ENCODE results near the gene TOP3B. TPM values are rescaled to one million over a fixed set of nuclear protein-coding genes. Genes with fewer than 3 reads are reported as not detected.

Gene TOP3B
- total RNA-seq, 1 donor from 2014 or later: 31.0 TPM

DNA sequence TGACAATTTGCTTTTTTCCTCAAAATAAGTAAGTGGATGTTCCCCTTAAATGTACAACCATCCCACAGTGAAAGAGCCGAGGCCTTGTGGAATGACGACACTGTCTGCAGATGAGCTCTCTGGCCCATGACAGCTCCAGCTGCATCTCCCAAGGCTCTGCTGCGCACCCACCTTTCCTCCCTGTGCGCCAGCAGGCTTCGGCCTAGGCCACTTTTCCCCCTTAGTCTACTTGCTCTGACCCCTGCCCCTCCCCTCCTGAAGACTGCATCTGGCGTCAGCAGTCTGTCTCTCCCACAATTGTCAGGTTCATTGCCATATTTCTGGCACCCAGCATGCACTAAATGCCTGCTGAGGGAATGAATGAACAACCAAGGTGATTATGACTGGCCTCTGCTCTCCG lies 2.0 kb downstream of the TOP3B start:
- DNase-seq (ENCODE audit: low read depth): no peak

DNA sequence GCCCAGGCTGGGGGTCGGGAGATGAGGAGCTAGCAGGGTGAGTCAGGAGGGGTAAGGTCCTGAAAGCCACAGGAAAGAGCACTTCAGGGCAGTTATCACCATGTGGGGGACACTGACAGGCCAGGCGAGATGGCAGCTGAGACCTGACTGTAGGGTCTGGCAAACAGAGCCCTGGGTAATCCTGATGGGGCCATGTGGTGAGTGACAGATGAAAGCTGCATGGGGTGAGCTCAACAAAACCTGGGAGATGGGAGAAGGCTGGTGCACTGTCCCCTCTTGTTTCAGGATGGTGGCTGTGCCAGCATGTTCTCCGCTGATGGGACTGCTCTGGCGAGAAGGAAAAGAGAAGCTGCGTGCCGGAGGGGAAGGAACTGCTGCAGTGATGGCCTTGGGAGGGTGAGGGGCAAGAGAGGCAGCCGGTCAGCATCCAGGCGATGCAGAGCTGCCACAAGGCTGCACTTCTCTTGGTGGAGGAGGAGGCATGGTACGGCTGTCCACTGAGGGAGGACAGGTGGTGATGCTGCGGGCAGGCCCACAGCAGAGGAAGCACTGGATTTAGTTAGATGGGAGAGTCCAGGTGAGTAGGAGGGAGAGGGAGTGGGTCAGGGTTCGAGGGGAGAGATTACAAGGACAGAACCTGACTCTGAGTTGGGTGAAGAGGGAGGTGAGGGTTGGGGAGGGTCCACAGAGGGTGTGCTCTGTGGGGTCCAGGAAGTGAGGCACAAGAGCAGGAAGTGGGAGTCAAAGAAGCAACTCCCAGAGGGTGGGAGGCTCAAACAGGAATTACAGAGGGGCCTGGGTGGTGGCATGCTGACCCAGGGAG lies 3.8 kb downstream of the TOP3B start:
- peak; percentile 14 for DNase-seq (ENCODE audit: low read depth)

DNA sequence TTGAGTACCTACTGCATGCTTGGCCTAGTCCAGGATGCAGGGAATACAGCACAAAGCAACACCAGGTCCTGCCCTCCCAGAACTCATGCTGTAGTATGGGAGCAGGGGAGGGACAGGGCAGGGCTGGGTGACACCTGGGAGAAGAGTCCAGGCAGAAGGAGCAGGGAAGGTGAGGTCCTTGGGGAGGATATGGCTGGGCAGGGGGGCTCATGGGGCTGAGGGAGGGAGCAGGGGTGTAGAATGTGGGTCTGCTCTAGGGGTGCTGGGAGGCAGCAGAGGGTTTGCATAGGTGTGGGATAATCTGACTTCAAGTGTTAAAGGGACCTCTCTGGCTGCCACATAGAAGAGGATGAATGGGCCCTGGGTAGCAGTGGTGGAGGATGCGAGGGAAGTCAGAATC lies 4.8 kb downstream of the TOP3B start:
- DNase-seq (ENCODE audit: low read depth): no peak

DNA sequence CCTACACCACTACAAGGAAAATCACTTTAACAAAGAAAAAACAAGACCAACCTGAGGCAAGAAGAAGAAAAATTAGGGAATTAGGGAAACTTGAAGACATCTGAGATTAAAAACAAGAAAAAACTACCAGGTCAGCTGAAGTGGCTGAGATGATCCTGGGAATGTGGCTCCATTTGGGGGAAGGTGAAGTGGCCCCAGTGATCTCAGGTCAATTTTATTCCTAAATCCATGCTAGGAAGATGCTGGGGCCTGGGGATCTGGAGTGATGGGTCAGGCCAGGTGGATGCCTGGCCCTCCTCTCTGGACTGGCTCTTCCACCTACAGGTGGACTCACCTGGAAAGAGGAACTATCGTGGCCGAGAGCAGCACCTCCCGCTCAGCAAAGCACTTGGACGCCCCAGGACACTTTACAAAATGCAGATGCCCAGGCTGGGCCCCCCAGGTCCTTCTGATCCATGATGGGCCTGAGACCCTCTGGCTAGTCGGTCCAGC lies 6.7 kb downstream of the TOP3B start:
- DNase-seq (ENCODE audit: low read depth): no peak

DNA sequence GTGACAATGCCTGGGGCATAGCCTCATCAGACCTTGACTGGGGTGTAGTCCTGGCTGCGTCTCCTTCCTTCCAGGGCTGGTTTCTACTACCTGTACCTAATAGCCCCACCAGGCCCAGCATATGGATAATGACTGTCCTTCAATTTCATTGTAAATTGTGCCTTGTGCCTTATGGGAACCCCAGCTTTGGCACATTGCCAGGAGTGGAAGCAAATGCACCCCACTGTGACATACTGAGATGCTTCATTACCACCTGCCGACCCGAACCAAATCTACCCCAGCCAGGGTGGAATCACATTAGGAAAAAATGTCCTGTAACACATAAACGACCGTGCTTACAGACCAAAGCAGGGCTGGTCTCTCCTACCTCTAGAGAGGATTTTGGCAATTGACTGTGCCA lies 7.3 kb downstream of the TOP3B start:
- no peak for DNase-seq (ENCODE audit: low read depth)

DNA sequence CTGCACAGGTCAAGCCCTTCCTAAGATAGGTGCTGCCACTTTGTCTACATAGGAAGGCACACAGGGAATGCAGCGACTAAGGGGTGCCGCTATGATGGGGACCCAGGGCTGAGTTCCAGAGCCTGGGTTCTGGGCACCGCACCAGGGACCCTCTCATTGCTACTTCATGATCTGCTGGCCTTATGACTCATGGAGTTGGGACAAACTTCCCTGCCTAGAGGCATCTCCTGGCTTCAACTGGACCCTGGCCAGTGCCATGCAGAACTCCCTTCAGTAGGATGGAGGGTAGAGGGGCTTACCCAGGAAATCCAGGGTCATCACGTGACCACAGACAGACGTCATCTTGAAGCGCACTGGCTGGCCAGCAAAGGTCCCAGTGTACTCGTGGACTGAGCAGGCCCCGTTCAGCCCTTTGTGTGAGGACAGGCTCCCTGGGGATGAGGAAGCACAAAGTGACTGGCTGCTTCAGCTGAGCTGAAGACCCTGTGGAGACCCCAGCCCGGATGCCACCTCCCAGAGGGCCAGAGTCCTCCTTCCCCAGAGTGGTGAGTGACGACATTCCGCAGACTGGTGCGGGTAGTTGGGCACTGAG lies 8.4 kb downstream of the TOP3B start:
- no peak for DNase-seq (ENCODE audit: low read depth)

DNA sequence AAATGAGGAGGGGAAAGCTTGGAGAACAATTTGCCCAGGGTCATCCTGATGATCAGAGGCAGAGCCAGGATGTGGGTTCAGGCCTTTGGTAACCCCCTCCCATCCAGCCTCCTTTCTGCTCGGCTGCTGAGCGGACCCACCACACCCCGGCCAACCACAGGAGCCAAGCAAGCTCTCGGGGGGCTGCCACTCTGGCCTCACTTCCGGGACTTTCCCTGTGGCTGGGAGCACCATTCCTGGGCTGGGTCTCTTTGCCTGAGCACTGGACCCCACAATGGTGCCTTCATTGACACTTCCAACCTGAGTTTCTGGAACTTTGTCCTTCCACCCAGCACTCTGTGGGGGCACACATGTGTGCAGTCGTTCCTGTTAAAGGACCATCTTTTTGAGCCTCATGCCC lies 9.8 kb downstream of the TOP3B start:
- no peak for DNase-seq (ENCODE audit: low read depth)

DNA sequence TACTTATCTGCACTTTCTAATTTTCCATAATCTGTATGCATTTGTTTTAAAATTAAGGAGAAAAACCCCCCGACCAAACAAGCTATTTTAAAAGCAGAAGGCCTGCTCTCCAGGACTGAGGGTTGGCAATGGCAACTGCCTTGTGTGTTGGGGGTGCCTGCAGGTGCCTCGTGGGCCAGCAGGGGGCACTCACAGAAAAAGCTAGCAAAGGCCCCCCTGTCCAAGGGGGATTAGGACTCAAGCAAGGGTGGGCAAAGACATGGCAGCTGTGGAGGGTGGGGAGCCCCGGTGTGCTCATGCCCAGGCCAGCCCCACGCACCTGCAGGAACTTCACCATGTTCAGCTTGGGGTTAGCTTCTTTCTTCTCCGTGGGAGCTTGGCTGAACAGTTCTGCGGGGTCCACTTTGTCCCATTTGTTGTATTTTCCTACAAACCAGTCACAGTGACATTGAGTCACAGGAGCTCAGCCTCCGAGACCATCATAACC lies 10.3 kb downstream of the TOP3B start:
- DNase-seq (ENCODE audit: low read depth): peak; percentile 40

DNA sequence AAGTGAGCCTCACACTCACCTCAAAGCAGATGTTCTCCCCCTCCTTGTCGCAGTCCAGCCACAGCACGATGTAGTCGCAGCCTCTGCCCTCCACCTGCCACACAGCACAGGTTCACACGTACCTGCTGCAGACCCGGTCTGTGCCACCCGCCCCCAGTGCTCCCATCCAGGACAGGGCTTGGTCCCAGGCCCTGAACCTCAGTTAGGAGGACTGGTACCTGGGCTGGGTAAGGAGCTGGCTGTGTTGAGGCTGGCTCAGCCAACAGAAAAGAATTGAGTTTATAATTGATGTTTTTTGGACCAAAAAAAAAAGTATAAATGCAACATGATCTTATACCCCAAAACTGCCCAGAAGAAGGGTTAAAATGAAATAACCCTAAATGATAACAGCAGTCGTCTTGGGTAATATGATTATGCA lies 10.7 kb downstream of the TOP3B start:
- DNase-seq (ENCODE audit: low read depth): no peak

DNA sequence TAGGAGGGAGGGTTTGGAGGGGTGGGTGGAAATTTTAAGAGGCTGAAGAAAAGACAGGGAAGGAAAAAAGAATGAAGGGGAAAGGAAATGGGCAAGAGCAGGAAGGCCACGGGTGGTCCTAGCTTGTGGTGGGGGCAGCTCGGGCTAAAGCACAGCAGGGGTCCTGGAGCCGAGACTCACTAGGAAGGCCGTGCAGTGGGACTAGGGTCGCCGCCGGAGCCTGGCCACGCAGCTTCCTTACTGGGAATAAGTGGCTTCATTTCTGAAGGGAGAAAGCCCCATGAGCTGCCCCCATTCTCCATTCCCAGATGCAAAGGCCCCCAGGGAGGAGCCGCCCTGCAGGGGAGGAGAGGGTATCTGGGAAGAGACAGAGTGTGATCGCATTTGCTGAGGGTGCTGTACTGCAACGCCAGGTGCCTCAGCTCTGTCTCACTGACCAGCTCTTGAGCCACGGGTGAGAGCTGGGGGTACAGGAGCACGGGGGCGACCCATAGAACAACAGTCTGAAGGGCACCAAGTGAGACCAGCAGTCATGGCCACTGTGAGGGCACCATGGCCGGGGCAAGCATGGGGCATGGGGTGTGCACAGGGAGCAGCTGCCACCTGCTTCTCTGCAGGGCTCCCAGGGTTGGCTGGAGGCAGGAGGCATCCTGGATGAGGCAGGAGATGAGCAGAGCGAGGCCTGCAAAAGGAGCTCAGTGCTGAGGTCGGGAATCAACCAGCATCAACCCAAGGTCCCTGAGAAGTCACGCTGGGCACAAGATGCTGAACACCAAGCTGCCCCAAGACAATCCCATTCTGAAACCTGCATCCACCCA lies 11.6 kb downstream of the TOP3B start:
- DNase-seq (ENCODE audit: low read depth): no peak

DNA sequence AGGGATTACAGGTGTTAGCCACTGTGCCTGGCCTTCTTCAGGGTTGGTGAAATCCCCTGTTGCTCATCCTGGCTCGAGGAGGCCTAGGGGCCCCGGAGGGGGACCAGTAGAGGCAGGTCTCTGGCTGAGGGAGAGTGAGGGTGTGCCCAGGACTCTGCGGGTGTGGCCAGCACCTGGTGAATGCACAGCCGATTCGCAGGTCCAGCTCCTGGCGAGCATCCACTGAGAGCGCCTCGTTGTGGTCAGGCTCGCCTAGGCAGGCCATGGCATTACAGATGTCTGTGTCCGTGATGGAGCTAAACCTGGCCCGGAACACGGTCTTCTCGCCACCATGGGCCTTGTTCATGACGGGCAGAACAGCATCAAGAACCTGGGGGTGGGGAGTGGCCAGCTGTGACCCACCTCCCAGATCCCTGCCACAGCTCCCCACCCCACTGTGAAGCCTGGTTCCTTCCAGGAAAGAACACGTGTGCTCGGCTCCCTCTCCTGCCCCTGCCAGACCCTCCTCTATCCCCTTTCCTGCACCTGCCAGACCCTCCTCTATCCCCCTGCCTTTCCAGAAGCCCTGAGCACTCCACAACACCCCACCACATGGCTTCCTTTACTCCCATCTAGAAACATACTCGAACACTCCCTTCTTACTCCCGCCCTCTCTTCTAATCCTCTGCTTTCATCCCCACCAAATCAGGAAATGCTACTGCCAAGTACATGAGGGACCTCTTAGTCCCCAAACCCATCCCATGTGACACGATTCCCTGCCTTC lies 12.4 kb downstream of the TOP3B start:
- DNase-seq (ENCODE audit: low read depth): no peak

DNA sequence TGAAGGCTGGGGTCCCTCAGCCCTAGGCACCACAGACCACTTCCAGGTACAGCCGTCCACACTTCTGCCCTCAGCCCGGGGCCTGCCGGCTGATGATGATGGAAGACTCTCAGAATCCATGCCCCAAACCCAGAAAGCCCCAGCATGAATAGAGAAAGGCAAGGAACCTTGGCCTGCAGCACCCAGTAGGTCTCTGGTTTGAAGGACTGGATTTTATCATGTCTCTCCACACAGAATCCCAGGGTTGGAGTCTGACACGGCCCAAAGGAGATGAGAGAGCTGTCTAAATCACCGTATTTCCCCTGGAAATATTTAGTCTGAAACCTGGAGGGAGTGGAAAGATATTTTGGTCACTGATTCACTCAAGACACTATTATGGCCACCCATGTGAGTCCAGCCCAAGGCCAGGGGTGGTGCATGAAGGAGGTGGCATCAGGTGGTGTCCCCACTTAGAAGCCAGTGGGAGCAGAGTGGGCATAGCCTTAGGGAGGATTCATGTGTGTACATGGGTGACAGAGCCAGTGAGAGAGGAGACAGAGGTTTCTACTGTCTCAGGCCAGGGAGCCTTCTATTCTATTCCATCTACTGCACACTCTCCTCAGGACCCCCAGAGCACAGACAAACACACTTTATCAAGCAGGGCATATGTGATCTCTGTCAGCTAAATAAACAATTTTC lies 14.0 kb downstream of the TOP3B start:
- peak; percentile 11 for DNase-seq (ENCODE audit: low read depth)

DNA sequence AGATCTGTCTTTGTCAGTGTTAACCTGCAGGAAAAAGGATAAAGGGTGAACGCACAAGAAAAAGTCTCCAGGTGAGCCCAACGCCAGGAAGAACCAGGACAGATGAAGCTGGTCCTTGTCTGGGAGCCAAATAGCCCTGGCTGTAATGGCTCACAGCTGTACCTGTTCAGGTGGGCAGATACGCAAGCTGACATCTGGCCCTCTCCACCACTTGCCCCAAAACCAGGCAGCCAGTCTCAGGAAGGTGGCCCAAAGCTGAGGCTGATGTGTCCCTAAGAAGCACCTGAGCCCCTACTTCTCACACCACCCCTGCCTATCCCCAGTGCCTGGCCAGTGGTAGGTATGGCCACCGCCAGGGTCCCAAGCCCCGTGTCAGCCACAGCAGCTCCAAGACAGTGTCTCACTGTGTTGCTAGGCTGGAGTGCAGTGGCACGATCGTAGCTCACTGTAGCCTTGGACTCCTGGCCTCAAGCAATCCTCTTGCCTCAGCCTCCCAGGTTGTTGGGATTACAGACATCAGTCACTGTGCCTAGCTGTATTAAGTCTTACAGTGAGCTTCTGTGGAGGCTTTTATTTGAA lies 14.8 kb downstream of the TOP3B start:
- DNase-seq (ENCODE audit: low read depth): no peak

DNA sequence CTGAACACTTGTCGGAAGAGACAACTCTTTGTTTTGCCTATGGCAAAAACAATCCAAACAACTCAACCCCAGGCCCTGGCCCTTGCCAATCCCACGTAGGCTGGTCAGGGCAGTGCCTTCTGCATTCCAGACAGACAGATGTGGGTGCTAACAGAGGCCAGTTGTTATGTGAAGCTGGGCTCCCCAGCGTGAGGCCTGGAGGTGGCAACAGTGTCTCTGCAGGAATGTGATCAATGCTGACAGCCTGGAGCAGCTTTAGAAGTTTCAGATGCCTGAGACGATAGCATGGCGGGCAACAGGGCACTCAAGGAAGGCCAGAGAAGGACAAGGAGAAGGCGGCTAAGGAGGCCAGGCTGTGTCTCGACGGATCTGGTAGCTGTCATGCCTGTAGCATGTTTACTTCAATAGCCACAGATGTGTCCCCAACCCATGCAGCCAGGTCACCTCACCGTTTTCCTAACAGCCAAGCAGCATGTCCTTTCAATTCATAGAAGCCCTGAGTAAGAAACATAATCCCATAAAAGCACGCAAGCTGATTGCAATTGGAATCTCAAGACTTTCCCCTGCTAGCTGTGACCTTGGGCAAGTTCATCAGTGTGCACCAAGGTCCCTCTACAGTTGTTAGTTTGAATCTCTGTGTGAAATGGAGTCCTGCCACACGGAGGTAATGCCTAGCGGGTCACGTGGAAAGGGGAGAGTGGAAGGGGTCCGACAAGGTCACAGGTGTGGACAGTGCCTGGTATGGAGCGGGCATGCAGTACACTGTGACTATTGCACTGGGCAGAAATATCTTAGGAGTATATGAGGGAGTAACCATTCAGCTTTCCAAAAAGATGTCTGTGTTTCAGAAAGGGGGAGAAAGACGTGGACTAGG lies 15.7 kb downstream of the TOP3B start:
- DNase-seq (ENCODE audit: low read depth): no peak

DNA sequence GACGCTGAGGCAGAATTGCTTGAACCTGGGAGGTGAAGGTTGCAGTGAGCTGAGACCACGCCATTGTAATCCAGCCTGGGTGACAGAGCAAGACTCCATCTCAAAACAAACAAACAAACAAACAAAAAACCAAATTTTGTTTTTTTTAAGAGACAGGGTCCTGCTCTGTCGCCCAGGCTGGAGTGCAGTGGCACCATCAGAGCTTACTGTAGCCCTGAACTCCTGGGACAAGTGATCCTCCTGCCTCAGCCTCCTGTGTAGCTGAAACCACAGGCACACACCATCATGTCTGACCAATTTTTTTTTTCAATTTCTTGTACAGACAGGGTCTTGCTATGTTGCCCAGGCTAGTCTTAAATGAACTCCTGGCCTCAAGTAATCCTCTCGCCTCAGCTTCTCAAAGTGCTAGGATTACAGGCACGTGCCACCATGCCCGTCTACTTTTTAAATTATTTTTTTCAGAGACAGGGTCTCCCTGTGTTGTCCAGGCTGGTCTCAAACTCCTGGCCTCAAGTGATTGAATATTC lies 16.8 kb downstream of the TOP3B start:
- no peak for DNase-seq (ENCODE audit: low read depth)

DNA sequence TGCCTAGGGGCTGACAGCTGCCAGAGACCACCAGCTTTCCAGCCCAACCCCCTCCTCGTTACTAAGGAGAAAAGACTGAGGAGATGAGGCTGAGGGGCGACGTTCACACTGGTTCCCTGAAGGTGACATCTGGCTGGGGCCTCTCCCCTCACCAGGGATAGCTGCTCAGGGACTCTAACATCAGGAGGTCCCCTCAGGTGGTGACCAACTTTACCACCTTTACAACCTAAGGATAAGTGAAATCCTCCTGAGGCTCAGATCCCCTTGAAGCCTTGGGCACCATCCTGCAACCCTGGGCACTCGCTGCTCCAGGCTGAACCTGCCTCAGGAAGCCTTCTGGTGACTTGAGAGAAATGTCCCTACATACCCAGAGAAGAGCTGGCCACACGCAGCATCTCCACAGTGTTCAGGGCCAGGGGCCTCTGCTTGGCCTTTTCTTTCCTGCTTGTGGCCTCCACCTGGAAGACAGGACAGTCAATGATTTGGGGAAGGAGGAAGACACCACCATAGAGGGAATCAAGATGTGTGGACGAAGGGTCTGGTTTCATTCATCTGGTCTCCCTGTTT lies 17.6 kb downstream of the TOP3B start:
- no peak for DNase-seq (ENCODE audit: low read depth)

DNA sequence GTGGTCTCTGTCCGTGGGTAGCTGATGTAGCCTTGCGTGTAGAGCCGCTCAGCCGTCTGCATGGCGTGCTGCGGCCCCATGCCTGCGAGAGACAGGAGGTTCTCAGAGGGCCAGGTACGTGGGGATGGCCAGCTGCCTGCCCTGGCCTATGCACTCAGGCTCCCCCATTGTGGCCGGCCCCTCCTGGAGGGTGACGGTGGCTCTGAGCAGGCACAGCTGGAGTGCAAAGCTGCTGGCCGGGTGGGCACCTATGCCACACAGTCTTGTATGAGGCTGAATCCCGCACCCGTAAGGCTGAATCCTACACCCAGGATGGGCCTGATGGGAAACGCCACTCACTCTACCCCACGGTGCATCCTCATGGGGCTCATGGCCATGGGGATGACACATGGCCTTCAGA lies 18.4 kb downstream of the TOP3B start:
- no peak for DNase-seq (ENCODE audit: low read depth)

DNA sequence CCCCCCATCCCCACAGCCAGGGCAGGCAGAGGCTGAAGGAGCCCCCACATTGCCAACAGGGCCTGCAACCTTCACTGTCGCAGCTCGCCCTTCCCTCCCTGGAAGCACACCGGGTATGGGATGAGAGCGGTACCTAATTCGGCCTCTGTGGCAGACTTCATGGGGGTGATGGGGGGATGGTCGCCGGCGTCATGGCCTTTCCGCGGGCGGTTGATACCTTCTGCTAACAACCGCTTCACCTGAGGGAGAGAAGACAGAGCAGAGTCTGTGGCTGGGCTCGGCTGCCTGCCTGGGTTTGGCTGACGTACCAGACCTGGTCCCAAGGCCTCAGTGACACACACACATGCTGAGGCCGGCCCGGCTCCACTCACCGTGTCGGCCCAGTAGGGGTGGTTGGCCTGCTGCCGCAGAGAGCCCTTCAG lies 18.8 kb downstream of the TOP3B start:
- no peak for DNase-seq (ENCODE audit: low read depth)

DNA sequence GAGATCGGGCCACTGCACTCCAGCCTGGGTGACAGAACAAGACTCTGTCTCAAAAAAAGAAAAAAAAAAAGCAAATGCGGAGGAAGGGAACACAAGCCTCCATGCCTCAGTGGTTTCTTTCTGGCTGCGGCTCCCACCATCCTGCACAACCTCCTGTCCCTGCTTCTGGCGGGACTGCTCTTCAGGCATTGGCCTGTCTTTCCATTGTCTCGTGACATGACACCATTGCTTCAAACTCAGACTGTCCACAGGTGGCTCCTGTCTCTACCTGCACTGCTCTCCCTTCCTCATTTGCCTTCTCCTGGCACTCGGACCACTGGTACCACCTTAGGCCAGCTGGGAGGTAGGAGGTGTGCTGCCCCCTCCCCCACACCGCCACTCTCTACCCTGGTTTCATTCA lies 19.3 kb downstream of the TOP3B start:
- DNase-seq (ENCODE audit: low read depth): no peak

All from myocyte (in vitro differentiated cells).